Smooth muscle cell (in vitro differentiated cells): Measurements from ENCODE around the gene EGF. TPM values are rescaled to one million over a fixed set of nuclear protein-coding genes. Genes with fewer than 3 reads are reported as not detected.

ENCODE experiments used
- DNase-seq: peaks from one replicate; lab custom pipeline; 2025; ENCODE audit not compliant: unreplicated experiment; lab: John Stamatoyannopoulos, UW
- H2AFZ ChIP-seq: fragments of 200-600 bp; sonication (generic); 2 replicates; pipeline ENCODE4 v1.6.0; 2016; ENCODE audit warnings: antibody characterized with exemption, low read depth, mild to moderate bottlenecking
- H3F3A ChIP-seq: fragments of 200-600 bp; sonication (generic); 2 replicates; pipeline ENCODE4 v1.6.0; 2017; ENCODE audit warnings: antibody characterized with exemption, low read depth
- H3K27ac ChIP-seq: fragments of 200-600 bp; sonication (generic); 2 replicates; pipeline ENCODE4 v1.5.1; 2016; ENCODE audit warnings: low read depth, mild to moderate bottlenecking
- H3K27me3 ChIP-seq: fragments of 200-600 bp; sonication (generic); 2 replicates; pipeline ENCODE4 v1.6.1; 2016; ENCODE audit warnings: low read depth, mild to moderate bottlenecking
- H3K36me3 ChIP-seq: fragments of 200-600 bp; sonication (generic); 2 replicates; pipeline ENCODE4 v1.5.1; 2016; ENCODE audit warnings: low read depth
- H3K4me1 ChIP-seq: fragments of 200-600 bp; sonication (generic); 2 replicates; pipeline ENCODE4 v1.5.1; 2016; ENCODE audit warnings: low read depth
- H3K4me2 ChIP-seq: fragments of 200-600 bp; sonication (generic); 2 replicates; pipeline ENCODE4 v1.6.0; 2016; ENCODE audit warnings: mild to moderate bottlenecking
- H3K4me3 ChIP-seq: fragments of 200-600 bp; sonication (generic); 2 replicates; pipeline ENCODE4 v1.5.1; 2016; ENCODE audit warnings: mild to moderate bottlenecking
- H3K79me2 ChIP-seq: fragments of 200-600 bp; sonication (generic); 2 replicates; pipeline ENCODE4 v1.6.0; 2016; ENCODE audit warnings: low read depth, mild to moderate bottlenecking
- H3K9ac ChIP-seq: fragments of 200-600 bp; sonication (generic); 2 replicates; pipeline ENCODE4 v1.6.0; 2016; ENCODE audit warnings: low read depth
- H3K9me3 ChIP-seq: fragments of 200-600 bp; sonication (generic); replicated peaks from 2 replicates; pipeline ENCODE4 v1.5.1; 2016; ENCODE audit warnings: low read depth
- H4K20me1 ChIP-seq: fragments of 200-600 bp; sonication (generic); 2 replicates; pipeline ENCODE4 v1.6.0; 2016; ENCODE audit warnings: low read depth
- CTCF ChIP-seq: fragments of 200-600 bp; sonication (generic); IDR thresholded peaks from 2 replicates; pipeline ENCODE4 v1.5.1; 2017; ENCODE audit warnings: borderline replicate concordance, mild to moderate bottlenecking, antibody characterized with exemption; ENCODE audit not compliant: insufficient read depth, poor library complexity, severe bottlenecking
- WGBS: methylation state at CpG from one replicate; pipeline ENCODE4 v1.1.7; 2016; ENCODE audit warnings: low lambda C conversion rate; 5-methylcytosine and 5-hydroxymethylcytosine counted together
- polyA plus RNA-seq: library from polyadenylated mRNA; unstranded; fragments of >200 nt; fragmentation: Nextera tagmentation; extraction: Ambion mirVana; gene quantifications from 2 replicates; pipeline ENCODE4 v1.2.1, GENCODE V29; 2016
- total RNA-seq: library from RNA; depleted of rRNA; stranded (reverse); fragments of >200 nt; gene quantifications from 2 replicates; pipeline ENCODE4 v1.2.3, GENCODE V29; 2014

The EGF gene
- total and polyA plus RNA-seq, 2 experiments from 2014 or later: 0.72 to 15.2 TPM

GRCh38 chr4:109994415-109994827 lies 81.7 kb downstream of the EGF start:
- no peaks in the 10 kb centered on the region for H3F3A ChIP-seq
- H3K4me1 ChIP-seq: peaks cover 3% of the 10 kb centered on the region
- H4K20me1 ChIP-seq: no peaks in the 10 kb centered on the region
- no peak overlapping the region for H3K4me2 ChIP-seq
- no peak for DNase-seq
- no peaks in the 10 kb centered on the region for H3K79me2 ChIP-seq
- no peak overlapping the region for H3K27ac ChIP-seq
- TF ChIP-seq CTCF: no peak
- WGBS: 81% methylated on average over 4 of the region's 4 CpGs
- H3K27me3 ChIP-seq: no peaks in the 10 kb centered on the region
- no peak overlapping the region for H2AFZ ChIP-seq
- no peaks in the 10 kb centered on the region for H3K9me3 ChIP-seq
- no peak overlapping the region for H3K4me3 ChIP-seq
- no peaks in the 10 kb centered on the region for H3K36me3 ChIP-seq
- no peak overlapping the region for H3K9ac ChIP-seq

- Histone ChIP-seq H3K9me3 (no peaks in the 10 kb centered on the region), H3K4me1 (peaks cover 3% of the 10 kb centered on the region), H2AFZ (no peak overlapping the region), H3K27ac (no peak overlapping the region), H3F3A (no peaks in the 10 kb centered on the region), H3K4me2 (no peak overlapping the region), H3K4me3 (no peak overlapping the region), H3K79me2 (no peaks in the 10 kb centered on the region), H4K20me1 (no peaks in the 10 kb centered on the region), H3K9ac (no peak overlapping the region), H3K36me3 (no peaks in the 10 kb centered on the region), H3K27me3 (no peaks in the 10 kb centered on the region)
- no peak for TF ChIP-seq CTCF
- DNase-seq: no peak
- WGBS: 89% methylated on average over 3 of the region's 3 CpGs
These were observed 83.8 kb downstream of the EGF start for GRCh38 chr4:109996526-109996925.

- no peak overlapping the region for H3K4me3 ChIP-seq
- H2AFZ ChIP-seq: peak overlapping the region; percentile 76
- WGBS: 31% methylated on average over 3 of the region's 3 CpGs
- H4K20me1 ChIP-seq: no peaks in the 10 kb centered on the region
- H3F3A ChIP-seq: no peaks in the 10 kb centered on the region
- H3K9ac ChIP-seq: no peak overlapping the region
- no peaks in the 10 kb centered on the region for H3K79me2 ChIP-seq
- H3K9me3 ChIP-seq: no peaks in the 10 kb centered on the region
- no peak for DNase-seq
- peaks cover 3% of the 10 kb centered on the region for H3K4me1 ChIP-seq
- TF ChIP-seq CTCF: peak; percentile 69
- H3K27me3 ChIP-seq: no peaks in the 10 kb centered on the region
- no peak overlapping the region for H3K27ac ChIP-seq
- H3K36me3 ChIP-seq: no peaks in the 10 kb centered on the region
- H3K4me2 ChIP-seq: peak overlapping the region; percentile 40
These were observed 86.3 kb downstream of the EGF start for GRCh38 chr4:109998867-109999584.

- Histone ChIP-seq H4K20me1 (no peaks in the 10 kb centered on the region), H3K4me3 (no peak overlapping the region), H3K36me3 (no peaks in the 10 kb centered on the region), H3K79me2 (no peaks in the 10 kb centered on the region), H3K9ac (no peak overlapping the region), H3K27me3 (no peaks in the 10 kb centered on the region), H3F3A (no peaks in the 10 kb centered on the region), H3K27ac (no peak overlapping the region), H3K4me2 (no peak overlapping the region), H2AFZ (peak overlapping the region; percentile 76), H3K9me3 (no peaks in the 10 kb centered on the region), H3K4me1 (peaks cover 3% of the 10 kb centered on the region)
- TF ChIP-seq CTCF: no peak
- DNase-seq: no peak
- WGBS: 86% methylated on average over 9 of the region's 9 CpGs
These were observed 86.9 kb downstream of the EGF start for GRCh38 chr4:109999585-109999912.
